Kidney (tissue), 14 donors: ENCODE data around the gene TREML4. TPM values are rescaled to one million over a fixed set of nuclear protein-coding genes. Genes with fewer than 3 reads are reported as not detected.

Source experiments
- DNase-seq, 5 donors: peaks; one replicate each; pipeline ENCODE4 v3.0.0-alpha.2; 2013 to 2020
- FAIRE-seq: peaks from 2 replicates; lab custom pipeline; 2012; peaks lifted over from hg19 to GRCh38; lab: Jason Lieb, UNC
- H3K27ac ChIP-seq, 2 donors: one replicate each; pipeline ENCODE4 v1.7.0; 2013; ENCODE audit warnings: low read depth in 2 of 2, low read length in 2 of 2, inconsistent platforms in 1 of 2
- H3K27me3 ChIP-seq: one replicate; pipeline ENCODE4 v1.7.1; 2013; ENCODE audit warnings: low read length, inconsistent platforms; ENCODE audit not compliant: control insufficient read depth, insufficient read depth
- H3K36me3 ChIP-seq, 3 donors: one replicate each; pipeline versions ENCODE4 v1.7.0 to v1.7.1; 2013; ENCODE audit warnings: low read length in 3 of 3, control low read depth in 1 of 3, inconsistent platforms in 1 of 3; ENCODE audit not compliant: insufficient read depth in 3 of 3, control insufficient read depth in 2 of 3
- H3K4me1 ChIP-seq, 3 donors: one replicate each; pipeline versions ENCODE4 v1.7.0 to v1.7.1; 2013; ENCODE audit warnings: low read length in 3 of 3, inconsistent platforms in 1 of 3, low read depth in 1 of 3; ENCODE audit not compliant: control insufficient read depth in 2 of 3, insufficient read depth in 2 of 3
- H3K4me3 ChIP-seq, 3 donors: one replicate each; pipeline versions ENCODE4 v1.7.0 to v1.8.1; 2013; ENCODE audit warnings: low read length in 3 of 3, control low read depth in 1 of 3, inconsistent platforms in 1 of 3
- H3K9ac ChIP-seq, 3 donors: one replicate each; pipeline versions ENCODE4 v1.7.0 to v1.7.1; 2013; ENCODE audit warnings: low read length in 3 of 3, control low read depth in 1 of 3, inconsistent platforms in 1 of 3
- H3K9me3 ChIP-seq, 3 donors: one replicate each; pipeline versions ENCODE4 v1.7.0 to v1.7.1; 2013; ENCODE audit warnings: low read length in 3 of 3, control low read depth in 1 of 3, inconsistent platforms in 1 of 3; ENCODE audit not compliant: control insufficient read depth in 2 of 3, insufficient read depth in 1 of 3
- intact Hi-C: fragments of 100-400 bp; cut with DNase I; formaldehyde crosslinking; loops from one replicate; pipeline ENCODE4 v1.11.1; 2022
- polyA plus RNA-seq: library from polyadenylated mRNA; stranded (reverse); fragments of 350-450 nt; fragmentation: Illumina TruSeq; extraction: RNeasy Lipid Tissue Mini Kit (QIAGEN cat#74804); gene quantifications from one replicate; pipeline ENCODE4 v1.2.3, GENCODE V29; 2014; ENCODE audit warnings: low read depth, low replicate concordance; ENCODE audit not compliant: insufficient read depth
- total RNA-seq: library from RNA; stranded (reverse); fragmentation: NEBNext Ultra II Directional; extraction: Animal tissue kit (Norgen Biotek cat#: 25700); gene quantifications from one replicate; pipeline ENCODE4 v1.2.1, GENCODE V29; 2021
- TF ChIP-seq, protein P1 (sequence below): IDR thresholded peaks from 3 replicates; pipeline ENCODE4 v1.5.1; 2012; ENCODE audit warnings: mild to moderate bottlenecking, moderate library complexity, borderline replicate concordance; ENCODE audit not compliant: insufficient read depth; ENCODE audit errors: extremely low read depth
- donor health status: control.
- donor health status: control.
- donor health status: control.
- donor health status: control.
- donor health status: control.
- donor health status: DM: yes; HTN: yes; CAD: no.
- donor health status: Normal renal cell carcinoma (clear cell type).

The TREML4 gene
- total and polyA plus RNA-seq, 2 donors from 2014 or later: not detected

DNA sequence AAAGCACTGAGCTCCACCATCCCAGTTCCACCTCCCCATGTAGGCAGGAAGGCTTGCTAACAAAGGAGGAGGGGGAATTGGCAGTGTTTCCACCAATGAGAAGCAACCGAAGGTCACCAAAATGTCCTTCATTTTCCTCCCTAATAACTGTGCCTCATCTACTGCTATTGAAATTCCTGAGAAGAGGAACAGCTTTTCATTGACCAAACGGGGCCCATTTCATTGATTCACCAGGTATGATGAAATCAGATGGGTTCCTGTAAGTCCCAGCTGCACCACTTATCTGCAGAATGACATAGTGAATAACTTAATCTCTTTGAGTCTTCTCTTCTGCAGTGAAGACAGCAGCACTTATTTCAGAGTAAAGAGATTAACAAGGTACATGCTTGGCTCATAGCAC lies 41.0 kb downstream of the TREML4 start:
- no peak overlapping the region for H3K4me3 ChIP-seq
- TF ChIP-seq, protein P1, sequence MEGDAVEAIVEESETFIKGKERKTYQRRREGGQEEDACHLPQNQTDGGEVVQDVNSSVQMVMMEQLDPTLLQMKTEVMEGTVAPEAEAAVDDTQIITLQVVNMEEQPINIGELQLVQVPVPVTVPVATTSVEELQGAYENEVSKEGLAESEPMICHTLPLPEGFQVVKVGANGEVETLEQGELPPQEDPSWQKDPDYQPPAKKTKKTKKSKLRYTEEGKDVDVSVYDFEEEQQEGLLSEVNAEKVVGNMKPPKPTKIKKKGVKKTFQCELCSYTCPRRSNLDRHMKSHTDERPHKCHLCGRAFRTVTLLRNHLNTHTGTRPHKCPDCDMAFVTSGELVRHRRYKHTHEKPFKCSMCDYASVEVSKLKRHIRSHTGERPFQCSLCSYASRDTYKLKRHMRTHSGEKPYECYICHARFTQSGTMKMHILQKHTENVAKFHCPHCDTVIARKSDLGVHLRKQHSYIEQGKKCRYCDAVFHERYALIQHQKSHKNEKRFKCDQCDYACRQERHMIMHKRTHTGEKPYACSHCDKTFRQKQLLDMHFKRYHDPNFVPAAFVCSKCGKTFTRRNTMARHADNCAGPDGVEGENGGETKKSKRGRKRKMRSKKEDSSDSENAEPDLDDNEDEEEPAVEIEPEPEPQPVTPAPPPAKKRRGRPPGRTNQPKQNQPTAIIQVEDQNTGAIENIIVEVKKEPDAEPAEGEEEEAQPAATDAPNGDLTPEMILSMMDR: no peak
- no peaks in the 10 kb centered on the region for H3K27me3 ChIP-seq
- H3K9ac ChIP-seq: no peak overlapping the region
- no peaks in the 10 kb centered on the region for H3K36me3 ChIP-seq
- H3K27ac ChIP-seq: no peak overlapping the region
- FAIRE-seq: no peak
- no peaks in the 10 kb centered on the region for H3K9me3 ChIP-seq
- intact Hi-C loops: no loop called here
- H3K4me1 ChIP-seq: no peaks in the 10 kb centered on the region
- DNase-seq: no peak

DNA sequence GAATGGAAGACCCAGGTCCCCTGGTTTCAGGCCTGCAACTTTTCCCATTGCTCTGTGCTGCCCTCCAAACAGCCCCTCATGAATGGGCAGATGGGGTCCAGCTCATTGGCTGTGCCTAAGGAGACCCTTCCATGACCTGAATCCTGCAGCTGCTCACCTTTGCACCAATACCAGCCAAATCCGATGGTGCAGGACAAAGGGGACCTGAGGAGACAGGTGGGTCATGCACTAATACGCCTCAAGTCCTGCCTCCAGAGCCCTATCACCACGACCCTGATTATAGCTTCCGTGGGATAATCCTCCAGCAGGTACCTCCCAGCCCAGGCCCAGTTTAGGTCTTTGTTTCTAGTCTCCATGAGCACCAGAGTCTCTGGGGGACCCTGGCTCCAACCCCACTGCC lies 41.6 kb downstream of the TREML4 start:
- H3K4me3 ChIP-seq: no peak overlapping the region
- no peak for FAIRE-seq
- DNase-seq: peak in 1 of 5 donors; percentile 26

DNA sequence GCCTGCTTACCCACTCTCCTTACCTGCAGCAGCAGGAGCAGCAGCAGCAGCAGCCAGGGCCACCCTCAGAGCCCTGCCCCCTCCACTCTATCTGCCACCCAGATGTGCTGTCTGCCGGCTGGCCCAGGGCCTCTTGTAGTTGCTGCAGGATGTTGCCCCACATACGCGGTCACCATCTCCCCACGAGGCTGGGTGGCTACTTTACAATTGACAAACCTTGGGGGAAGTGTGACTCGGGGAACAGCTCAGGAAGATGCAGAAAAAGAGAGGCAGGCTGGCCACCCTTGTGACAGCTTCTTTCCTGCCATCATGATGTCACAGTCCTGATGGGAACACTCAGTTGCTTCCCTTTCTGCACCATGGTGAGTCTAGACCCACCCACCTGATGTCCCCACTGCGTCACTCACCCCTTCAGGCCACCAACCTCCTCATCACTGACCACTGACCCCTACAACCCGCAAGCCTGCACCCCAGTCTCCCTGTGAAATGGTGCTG lies 43.8 kb downstream of the TREML4 start:
- Histone ChIP-seq H3K9ac (no peak overlapping the region), H3K27me3 (no peaks in the 10 kb centered on the region), H3K9me3 (no peaks in the 10 kb centered on the region), H3K36me3 (no peaks in the 10 kb centered on the region), H3K27ac (no peak overlapping the region), H3K4me3 (no peak overlapping the region), H3K4me1 (no peaks in the 10 kb centered on the region)
- TF ChIP-seq, protein P1: no peak
- intact Hi-C loops: no loop called here
- DNase-seq (peak in 2 of 5 donors; percentile 13 to 79), FAIRE-seq (no peak)

More for the DNA sequence above, 41.6 kb downstream of the TREML4 start:
- H3K9me3 ChIP-seq: no peaks in the 10 kb centered on the region
- no peaks in the 10 kb centered on the region for H3K27me3 ChIP-seq
- no peaks in the 10 kb centered on the region for H3K4me1 ChIP-seq
- no peaks in the 10 kb centered on the region for H3K36me3 ChIP-seq
- intact Hi-C loops: no loop called here
- TF ChIP-seq, protein P1: no peak
- H3K27ac ChIP-seq: no peak overlapping the region
- H3K9ac ChIP-seq: no peak overlapping the region

DNA sequence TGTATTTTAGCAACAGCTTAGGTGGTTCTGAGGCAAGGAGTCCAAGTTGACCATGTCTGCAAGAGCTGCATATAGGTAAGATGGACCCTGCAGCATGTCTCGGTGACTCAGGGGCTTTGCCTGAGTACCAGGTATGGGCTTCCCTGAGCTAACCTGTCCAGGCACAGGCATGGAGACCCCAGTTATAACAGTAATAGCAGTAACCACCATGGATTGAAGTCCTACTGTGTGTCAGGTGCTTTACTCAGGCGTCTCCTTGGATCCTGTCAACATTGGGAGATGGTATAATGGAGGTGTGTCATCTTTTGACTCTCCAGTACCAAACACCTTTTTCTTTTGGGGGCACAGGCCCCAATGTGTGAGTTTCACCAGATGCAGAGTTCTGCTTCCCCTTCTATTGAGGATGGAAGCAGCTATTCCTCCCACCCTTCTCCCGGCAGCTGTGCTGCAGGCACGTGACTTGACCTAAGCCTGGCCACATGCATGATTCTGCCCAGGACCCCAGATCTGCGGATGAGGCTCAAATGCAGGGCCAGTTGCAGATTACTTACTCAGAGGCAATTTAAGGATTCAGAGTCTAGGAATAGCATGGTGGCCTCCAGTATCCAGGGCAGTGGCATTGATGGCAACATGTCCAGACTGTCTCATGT lies 44.6 kb downstream of the TREML4 start:
- intact Hi-C loops: no loop called here
- no peak overlapping the region for H3K4me3 ChIP-seq
- no peaks in the 10 kb centered on the region for H3K27me3 ChIP-seq
- H3K36me3 ChIP-seq: no peaks in the 10 kb centered on the region
- TF ChIP-seq, protein P1: no peak
- FAIRE-seq: no peak
- DNase-seq: peak in 1 of 5 donors; percentile 19
- no peaks in the 10 kb centered on the region for H3K4me1 ChIP-seq
- H3K9ac ChIP-seq: no peak overlapping the region
- no peak overlapping the region for H3K27ac ChIP-seq
- no peaks in the 10 kb centered on the region for H3K9me3 ChIP-seq
